NB4 (cell line): ENCODE results near the gene BTBD9.

Experiments used
- DNase-seq: peaks from one replicate; pipeline ENCODE4 v3.0.0; 2010; ENCODE audit warnings: low read depth
- H3K4me3 ChIP-seq: one replicate; pipeline ENCODE4 v1.5.1; 2011; ENCODE audit warnings: mild to moderate bottlenecking, low read depth, low read length, moderate library complexity
- CTCF ChIP-seq: IDR thresholded peaks from one replicate; pipeline ENCODE4 v1.5.1; 2012; ENCODE audit warnings: low read depth, low read length
- MAX ChIP-seq: IDR thresholded peaks from 2 replicates; pipeline ENCODE4 v1.6.1; 2011; ENCODE audit warnings: low read depth, low read length
- MYC ChIP-seq: IDR thresholded peaks from 2 replicates; pipeline ENCODE4 v1.6.1; 2011; ENCODE audit warnings: low read depth, low read length
- POLR2A ChIP-seq: IDR thresholded peaks from 2 replicates; pipeline ENCODE4 v1.6.1; 2011; ENCODE audit warnings: mild to moderate bottlenecking; ENCODE audit not compliant: insufficient read length; ENCODE audit errors: extremely low read depth

The BTBD9 gene

GRCh38 chr6:38371881-38372280 lies 267.8 kb downstream of the BTBD9 start:
- no peak for TF ChIP-seq CTCF
- TF ChIP-seq MAX = no peak
- no peak for TF ChIP-seq POLR2A
- TF ChIP-seq MYC = no peak
- DNase-seq = no peak
- H3K4me3 ChIP-seq = no peak overlapping the region

GRCh38 chr6:38370653-38371601 lies 268.8 kb downstream of the BTBD9 start:
- no peak for TF ChIP-seq MYC
- TF ChIP-seq MAX = no peak
- TF ChIP-seq POLR2A = no peak
- TF ChIP-seq CTCF = no peak
- no peak for DNase-seq
- H3K4me3 ChIP-seq = no peak overlapping the region

- H3K4me3 ChIP-seq = no peak overlapping the region
- TF ChIP-seq POLR2A = no peak
- TF ChIP-seq CTCF = no peak
- TF ChIP-seq MAX = no peak
- TF ChIP-seq MYC = no peak
- DNase-seq = no peak
These were observed 272.5 kb downstream of the BTBD9 start for GRCh38 chr6:38367231-38367630.

- DNase-seq = no peak
- no peak overlapping the region for H3K4me3 ChIP-seq
- TF ChIP-seq CTCF (no peak), MAX (no peak), MYC (no peak)
These were observed 273.5 kb downstream of the BTBD9 start for GRCh38 chr6:38366234-38366633.

GRCh38 chr6:38364775-38365174 lies 275.0 kb downstream of the BTBD9 start:
- no peak overlapping the region for H3K4me3 ChIP-seq
- TF ChIP-seq MAX (no peak), MYC (no peak), CTCF (no peak), POLR2A (no peak)
- no peak for DNase-seq
